HepG2 (cell line): Measurements from ENCODE around the gene GPS2. TPM values are rescaled to one million over a fixed set of nuclear protein-coding genes. Genes with fewer than 3 reads are reported as not detected.

Source experiments
- CBFB ChIP-seq: sonication (generic); formaldehyde crosslinking; IDR thresholded peaks from 2 replicates; pipeline ENCODE4 v1.4.0; 2020; ENCODE audit warnings: missing genetic modification reagents
- EED ChIP-seq: sonication (generic); formaldehyde crosslinking; IDR thresholded peaks from 2 replicates; pipeline ENCODE4 v1.5.0; 2020; ENCODE audit warnings: mild to moderate bottlenecking, missing genetic modification reagents
- FOXP1 ChIP-seq, 2 experiments: fragments of 450-650 bp in 1 of 2; IDR thresholded peaks; 2 replicates each; pipeline ENCODE4 v1.6.1; 2017 to 2018; ENCODE audit warnings: antibody characterized with exemption in 1 of 2
- MATR3 ChIP-seq: sonication (generic); formaldehyde crosslinking; IDR thresholded peaks from 2 replicates; pipeline ENCODE4 v1.4.0; 2020; ENCODE audit warnings: missing genetic modification reagents
- MLLT10 ChIP-seq: sonication (generic); formaldehyde crosslinking; IDR thresholded peaks from 2 replicates; pipeline ENCODE4 v1.4.0; 2020; ENCODE audit warnings: missing genetic modification reagents
- NFIC ChIP-seq: IDR thresholded peaks from 2 replicates; pipeline ENCODE4 v1.6.1; 2012; ENCODE audit warnings: mild to moderate bottlenecking, low read length, inconsistent platforms
- NRL ChIP-seq: sonication (generic); formaldehyde crosslinking; IDR thresholded peaks from 2 replicates; pipeline ENCODE4 v1.5.0; 2020; ENCODE audit warnings: missing genetic modification reagents, mild to moderate bottlenecking, moderate library complexity, borderline replicate concordance
- ZMYM4 ChIP-seq: sonication (generic); formaldehyde crosslinking; IDR thresholded peaks from 2 replicates; pipeline ENCODE4 v1.8.1; 2023; ENCODE audit warnings: mild to moderate bottlenecking, missing genetic modification reagents
- ZNF251 ChIP-seq: sonication (generic); formaldehyde crosslinking; IDR thresholded peaks from 2 replicates; pipeline ENCODE4 v1.9.0; 2021; ENCODE audit warnings: mild to moderate bottlenecking, missing genetic modification reagents
- ZNF432 ChIP-seq: sonication (generic); formaldehyde crosslinking; IDR thresholded peaks from 2 replicates; pipeline ENCODE4 v1.5.0; 2020; ENCODE audit warnings: missing genetic modification reagents, mild to moderate bottlenecking, borderline replicate concordance
- ZNF761 ChIP-seq: sonication (generic); formaldehyde crosslinking; conservative IDR thresholded peaks from 2 replicates; pipeline ENCODE4 v1.4.0; 2020; ENCODE audit warnings: mild to moderate bottlenecking, missing genetic modification reagents
- polyA plus RNA-seq, 8 experiments: library from polyadenylated mRNA; depleted of rRNA in 3 of 8; stranded (reverse) in 7 of 8; unstranded in 1 of 8; fragments of >200 nt; fragmentation: Illumina TruSeq in 4 of 8; extraction: Trizol in 4 of 8; gene quantifications; 2 replicates each; pipeline versions ENCODE4 v1.2.1 to v1.2.3, GENCODE V29; 2011 to 2016; ENCODE audit warnings: low read depth in 4 of 8, missing spikeins in 1 of 8, mixed read lengths in 1 of 8; ENCODE audit not compliant: insufficient read depth in 1 of 8
- total RNA-seq, 5 experiments: library from RNA; depleted of rRNA; stranded (reverse); fragments of >200 nt; fragmentation: Illumina TruSeq; extraction: Trizol; gene quantifications; 2 replicates each; pipeline ENCODE4 v1.2.3, GENCODE V29; 2016; ENCODE audit warnings: low read depth in 1 of 5
- TF ChIP-seq, protein P1 (sequence below): sonication (generic); formaldehyde crosslinking; IDR thresholded peaks from 2 replicates; pipeline ENCODE4 v1.5.0; 2020; ENCODE audit warnings: mild to moderate bottlenecking, missing genetic modification reagents
- TF ChIP-seq, protein P2 (sequence below): IDR thresholded peaks from 2 replicates; pipeline ENCODE4 v1.4.0; 2020; ENCODE audit warnings: mild to moderate bottlenecking, missing genetic modification reagents
- TF ChIP-seq, protein P3 (sequence below): sonication (generic); formaldehyde crosslinking; IDR thresholded peaks from 2 replicates; pipeline ENCODE4 v1.4.0; 2020; ENCODE audit warnings: missing genetic modification reagents, borderline replicate concordance
- TF ChIP-seq, protein P4 (sequence below): sonication (generic); formaldehyde crosslinking; IDR thresholded peaks from 2 replicates; pipeline ENCODE4 v1.5.1; 2020; ENCODE audit warnings: mild to moderate bottlenecking, moderate library complexity, missing genetic modification reagents
- TF ChIP-seq, protein P5 (sequence below): IDR thresholded peaks from 2 replicates; pipeline ENCODE4 v1.6.1; 2016; ENCODE audit warnings: low read depth, borderline replicate concordance

GPS2 gene
- total and polyA plus RNA-seq, 2 of the 13 experiments (the other 11 are each of a cell fraction or from before 2014, with no cell fraction given), result 58.0 to 59.4 TPM

DNA sequence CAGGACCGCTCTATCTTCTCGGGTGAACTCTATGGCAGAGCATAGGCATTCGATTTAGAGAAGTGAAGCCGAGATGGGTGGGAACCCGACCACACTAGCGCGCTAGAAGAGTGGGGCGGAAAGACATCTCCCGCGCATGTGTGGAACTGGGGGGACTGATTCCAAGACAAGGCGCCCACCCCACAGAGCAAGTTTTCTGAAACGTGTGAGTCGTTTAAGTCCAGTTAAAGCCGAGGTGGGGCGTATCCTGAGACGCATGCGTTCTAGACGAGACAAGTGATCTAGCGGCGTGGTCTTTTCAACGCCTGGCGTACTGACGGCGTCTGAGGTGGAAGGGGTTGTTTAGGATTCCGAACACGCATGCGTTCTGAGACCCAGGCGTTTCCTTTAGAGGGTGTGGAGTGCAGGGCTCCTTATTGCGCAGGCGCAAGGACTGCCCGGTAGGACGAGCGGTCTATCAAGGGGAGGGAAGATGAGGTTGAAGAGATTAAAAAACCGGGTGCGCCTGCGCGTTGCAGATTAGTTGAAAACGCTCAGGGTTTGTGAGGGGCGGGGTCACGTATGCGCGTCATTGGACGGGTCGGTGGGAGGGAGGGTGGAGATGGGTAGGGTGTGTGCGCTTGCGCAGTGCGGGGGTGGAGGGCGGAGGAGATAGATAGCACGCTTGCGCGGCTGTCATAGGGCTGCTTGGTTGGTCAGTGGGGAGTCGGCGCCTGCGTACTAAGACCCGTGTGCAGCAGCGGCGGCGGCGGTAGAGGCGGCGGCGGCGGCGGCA, 8.1 kb downstream of the GPS2 start, which contains the start of gene EIF5A (continued):
- TF ChIP-seq, protein P1, sequence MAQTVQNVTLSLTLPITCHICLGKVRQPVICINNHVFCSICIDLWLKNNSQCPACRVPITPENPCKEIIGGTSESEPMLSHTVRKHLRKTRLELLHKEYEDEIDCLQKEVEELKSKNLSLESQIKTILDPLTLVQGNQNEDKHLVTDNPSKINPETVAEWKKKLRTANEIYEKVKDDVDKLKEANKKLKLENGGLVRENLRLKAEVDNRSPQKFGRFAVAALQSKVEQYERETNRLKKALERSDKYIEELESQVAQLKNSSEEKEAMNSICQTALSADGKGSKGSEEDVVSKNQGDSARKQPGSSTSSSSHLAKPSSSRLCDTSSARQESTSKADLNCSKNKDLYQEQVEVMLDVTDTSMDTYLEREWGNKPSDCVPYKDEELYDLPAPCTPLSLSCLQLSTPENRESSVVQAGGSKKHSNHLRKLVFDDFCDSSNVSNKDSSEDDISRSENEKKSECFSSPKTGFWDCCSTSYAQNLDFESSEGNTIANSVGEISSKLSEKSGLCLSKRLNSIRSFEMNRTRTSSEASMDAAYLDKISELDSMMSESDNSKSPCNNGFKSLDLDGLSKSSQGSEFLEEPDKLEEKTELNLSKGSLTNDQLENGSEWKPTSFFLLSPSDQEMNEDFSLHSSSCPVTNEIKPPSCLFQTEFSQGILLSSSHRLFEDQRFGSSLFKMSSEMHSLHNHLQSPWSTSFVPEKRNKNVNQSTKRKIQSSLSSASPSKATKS (CRISPR knock-in tag), result no peak
- TF ChIP-seq ZNF761, result peak; percentile 59; the same call in 1 of the 2 replicates
- TF ChIP-seq, protein P2, sequence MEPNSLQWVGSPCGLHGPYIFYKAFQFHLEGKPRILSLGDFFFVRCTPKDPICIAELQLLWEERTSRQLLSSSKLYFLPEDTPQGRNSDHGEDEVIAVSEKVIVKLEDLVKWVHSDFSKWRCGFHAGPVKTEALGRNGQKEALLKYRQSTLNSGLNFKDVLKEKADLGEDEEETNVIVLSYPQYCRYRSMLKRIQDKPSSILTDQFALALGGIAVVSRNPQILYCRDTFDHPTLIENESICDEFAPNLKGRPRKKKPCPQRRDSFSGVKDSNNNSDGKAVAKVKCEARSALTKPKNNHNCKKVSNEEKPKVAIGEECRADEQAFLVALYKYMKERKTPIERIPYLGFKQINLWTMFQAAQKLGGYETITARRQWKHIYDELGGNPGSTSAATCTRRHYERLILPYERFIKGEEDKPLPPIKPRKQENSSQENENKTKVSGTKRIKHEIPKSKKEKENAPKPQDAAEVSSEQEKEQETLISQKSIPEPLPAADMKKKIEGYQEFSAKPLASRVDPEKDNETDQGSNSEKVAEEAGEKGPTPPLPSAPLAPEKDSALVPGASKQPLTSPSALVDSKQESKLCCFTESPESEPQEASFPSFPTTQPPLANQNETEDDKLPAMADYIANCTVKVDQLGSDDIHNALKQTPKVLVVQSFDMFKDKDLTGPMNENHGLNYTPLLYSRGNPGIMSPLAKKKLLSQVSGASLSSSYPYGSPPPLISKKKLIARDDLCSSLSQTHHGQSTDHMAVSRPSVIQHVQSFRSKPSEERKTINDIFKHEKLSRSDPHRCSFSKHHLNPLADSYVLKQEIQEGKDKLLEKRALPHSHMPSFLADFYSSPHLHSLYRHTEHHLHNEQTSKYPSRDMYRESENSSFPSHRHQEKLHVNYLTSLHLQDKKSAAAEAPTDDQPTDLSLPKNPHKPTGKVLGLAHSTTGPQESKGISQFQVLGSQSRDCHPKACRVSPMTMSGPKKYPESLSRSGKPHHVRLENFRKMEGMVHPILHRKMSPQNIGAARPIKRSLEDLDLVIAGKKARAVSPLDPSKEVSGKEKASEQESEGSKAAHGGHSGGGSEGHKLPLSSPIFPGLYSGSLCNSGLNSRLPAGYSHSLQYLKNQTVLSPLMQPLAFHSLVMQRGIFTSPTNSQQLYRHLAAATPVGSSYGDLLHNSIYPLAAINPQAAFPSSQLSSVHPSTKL, result 0 out of 2 replicates have a peak, but pooled peaks have one; percentile 5
- no peak for TF ChIP-seq EED
- TF ChIP-seq ZNF251 (CRISPR knock-in tag), result no peak
- no peak for TF ChIP-seq ZMYM4
- no peak for TF ChIP-seq NFIC
- TF ChIP-seq, protein P3, sequence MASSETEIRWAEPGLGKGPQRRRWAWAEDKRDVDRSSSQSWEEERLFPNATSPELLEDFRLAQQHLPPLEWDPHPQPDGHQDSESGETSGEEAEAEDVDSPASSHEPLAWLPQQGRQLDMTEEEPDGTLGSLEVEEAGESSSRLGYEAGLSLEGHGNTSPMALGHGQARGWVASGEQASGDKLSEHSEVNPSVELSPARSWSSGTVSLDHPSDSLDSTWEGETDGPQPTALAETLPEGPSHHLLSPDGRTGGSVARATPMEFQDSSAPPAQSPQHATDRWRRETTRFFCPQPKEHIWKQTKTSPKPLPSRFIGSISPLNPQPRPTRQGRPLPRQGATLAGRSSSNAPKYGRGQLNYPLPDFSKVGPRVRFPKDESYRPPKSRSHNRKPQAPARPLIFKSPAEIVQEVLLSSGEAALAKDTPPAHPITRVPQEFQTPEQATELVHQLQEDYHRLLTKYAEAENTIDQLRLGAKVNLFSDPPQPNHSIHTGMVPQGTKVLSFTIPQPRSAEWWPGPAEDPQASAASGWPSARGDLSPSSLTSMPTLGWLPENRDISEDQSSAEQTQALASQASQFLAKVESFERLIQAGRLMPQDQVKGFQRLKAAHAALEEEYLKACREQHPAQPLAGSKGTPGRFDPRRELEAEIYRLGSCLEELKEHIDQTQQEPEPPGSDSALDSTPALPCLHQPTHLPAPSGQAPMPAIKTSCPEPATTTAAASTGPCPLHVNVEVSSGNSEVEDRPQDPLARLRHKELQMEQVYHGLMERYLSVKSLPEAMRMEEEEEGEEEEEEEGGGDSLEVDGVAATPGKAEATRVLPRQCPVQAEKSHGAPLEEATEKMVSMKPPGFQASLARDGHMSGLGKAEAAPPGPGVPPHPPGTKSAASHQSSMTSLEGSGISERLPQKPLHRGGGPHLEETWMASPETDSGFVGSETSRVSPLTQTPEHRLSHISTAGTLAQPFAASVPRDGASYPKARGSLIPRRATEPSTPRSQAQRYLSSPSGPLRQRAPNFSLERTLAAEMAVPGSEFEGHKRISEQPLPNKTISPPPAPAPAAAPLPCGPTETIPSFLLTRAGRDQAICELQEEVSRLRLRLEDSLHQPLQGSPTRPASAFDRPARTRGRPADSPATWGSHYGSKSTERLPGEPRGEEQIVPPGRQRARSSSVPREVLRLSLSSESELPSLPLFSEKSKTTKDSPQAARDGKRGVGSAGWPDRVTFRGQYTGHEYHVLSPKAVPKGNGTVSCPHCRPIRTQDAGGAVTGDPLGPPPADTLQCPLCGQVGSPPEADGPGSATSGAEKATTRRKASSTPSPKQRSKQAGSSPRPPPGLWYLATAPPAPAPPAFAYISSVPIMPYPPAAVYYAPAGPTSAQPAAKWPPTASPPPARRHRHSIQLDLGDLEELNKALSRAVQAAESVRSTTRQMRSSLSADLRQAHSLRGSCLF (CRISPR knock-in tag), result no peak
- no peak for TF ChIP-seq NRL
- no peak for TF ChIP-seq MLLT10 (CRISPR knock-in tag)
- no peak for TF ChIP-seq MATR3 (CRISPR knock-in tag)
- TF ChIP-seq, protein P4, sequence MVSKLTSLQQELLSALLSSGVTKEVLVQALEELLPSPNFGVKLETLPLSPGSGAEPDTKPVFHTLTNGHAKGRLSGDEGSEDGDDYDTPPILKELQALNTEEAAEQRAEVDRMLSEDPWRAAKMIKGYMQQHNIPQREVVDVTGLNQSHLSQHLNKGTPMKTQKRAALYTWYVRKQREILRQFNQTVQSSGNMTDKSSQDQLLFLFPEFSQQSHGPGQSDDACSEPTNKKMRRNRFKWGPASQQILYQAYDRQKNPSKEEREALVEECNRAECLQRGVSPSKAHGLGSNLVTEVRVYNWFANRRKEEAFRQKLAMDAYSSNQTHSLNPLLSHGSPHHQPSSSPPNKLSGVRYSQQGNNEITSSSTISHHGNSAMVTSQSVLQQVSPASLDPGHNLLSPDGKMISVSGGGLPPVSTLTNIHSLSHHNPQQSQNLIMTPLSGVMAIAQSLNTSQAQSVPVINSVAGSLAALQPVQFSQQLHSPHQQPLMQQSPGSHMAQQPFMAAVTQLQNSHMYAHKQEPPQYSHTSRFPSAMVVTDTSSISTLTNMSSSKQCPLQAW (CRISPR knock-in tag), result peak; percentile 86
- TF ChIP-seq, protein P5, sequence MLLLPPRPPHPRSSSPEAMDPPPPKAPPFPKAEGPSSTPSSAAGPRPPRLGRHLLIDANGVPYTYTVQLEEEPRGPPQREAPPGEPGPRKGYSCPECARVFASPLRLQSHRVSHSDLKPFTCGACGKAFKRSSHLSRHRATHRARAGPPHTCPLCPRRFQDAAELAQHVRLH (CRISPR knock-in tag), result 0 out of 2 replicates have a peak, but pooled peaks have one; percentile 30
- no peak for TF ChIP-seq ZNF432 (CRISPR knock-in tag)
- no peak for TF ChIP-seq FOXP1 (IDR thresholded peaks at IDR 0.05)
- no peak for TF ChIP-seq FOXP1 (CRISPR knock-in tag; IDR thresholded peaks at IDR 0.05)
- no peak; the same call in 1 of the 2 replicates for TF ChIP-seq CBFB (CRISPR knock-in tag)
